ENCODE measurements around the gene BDKRB2.

BDKRB2 gene

GRCh38 chr14:96221841-96222240 is 17.2 kb downstream of the BDKRB2 start:
- no peak overlapping the region for H3K9ac ChIP-seq (ENCODE audit: low read length)
- peaks cover 17% of the 10 kb centered on the region for H3K4me1 ChIP-seq (ENCODE audit: control insufficient read depth, insufficient read depth, low read length)
- H3K9me3 ChIP-seq (ENCODE audit: control insufficient read depth, low read length): no peaks in the 10 kb centered on the region
- H3K4me3 ChIP-seq (ENCODE audit: low read length): no peak overlapping the region
- H3K36me3 ChIP-seq (ENCODE audit: control insufficient read depth, insufficient read depth, low read length): no peaks in the 10 kb centered on the region
- no peaks in the 10 kb centered on the region for H3K27me3 ChIP-seq (ENCODE audit: control insufficient read depth, insufficient read depth, low read length)

- Histone ChIP-seq H3K9ac (ENCODE audit: low read length) (no peak overlapping the region), H3K4me3 (ENCODE audit: low read length) (no peak overlapping the region), H3K27me3 (ENCODE audit: control insufficient read depth, insufficient read depth, low read length) (no peaks in the 10 kb centered on the region), H3K4me1 (ENCODE audit: control insufficient read depth, insufficient read depth, low read length) (peaks cover 17% of the 10 kb centered on the region), H3K36me3 (ENCODE audit: control insufficient read depth, insufficient read depth, low read length) (no peaks in the 10 kb centered on the region), H3K9me3 (ENCODE audit: control insufficient read depth, low read length) (no peaks in the 10 kb centered on the region)
Measured at GRCh38 chr14:96224480-96225096, 19.9 kb downstream of the BDKRB2 start.

DNA sequence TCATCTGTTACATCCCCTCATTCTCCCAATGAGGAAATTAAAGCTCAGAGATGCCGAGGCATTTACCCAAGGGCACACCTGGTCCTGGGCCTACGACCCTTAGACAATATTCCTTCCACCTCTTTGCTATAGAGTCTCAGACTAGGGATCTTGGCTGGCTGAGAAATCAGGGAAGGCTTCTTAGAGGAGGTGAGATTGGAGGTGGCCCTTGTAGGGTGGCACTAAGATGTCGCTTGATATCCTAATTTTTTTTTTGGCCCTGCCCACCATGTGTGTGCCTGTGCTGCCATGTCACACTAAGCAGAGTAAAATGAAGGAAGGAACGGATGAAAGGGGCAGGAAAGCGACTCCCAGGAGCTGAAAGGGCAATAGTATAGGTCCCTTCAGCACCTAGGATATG is 20.6 kb downstream of the BDKRB2 start:
- no peak overlapping the region for H3K9ac ChIP-seq (ENCODE audit: low read length)
- H3K9me3 ChIP-seq (ENCODE audit: control insufficient read depth, low read length): no peaks in the 10 kb centered on the region
- no peaks in the 10 kb centered on the region for H3K27me3 ChIP-seq (ENCODE audit: control insufficient read depth, insufficient read depth, low read length)
- no peaks in the 10 kb centered on the region for H3K36me3 ChIP-seq (ENCODE audit: control insufficient read depth, insufficient read depth, low read length)
- H3K4me3 ChIP-seq (ENCODE audit: low read length): no peak overlapping the region
- peaks cover 17% of the 10 kb centered on the region for H3K4me1 ChIP-seq (ENCODE audit: control insufficient read depth, insufficient read depth, low read length)

DNA sequence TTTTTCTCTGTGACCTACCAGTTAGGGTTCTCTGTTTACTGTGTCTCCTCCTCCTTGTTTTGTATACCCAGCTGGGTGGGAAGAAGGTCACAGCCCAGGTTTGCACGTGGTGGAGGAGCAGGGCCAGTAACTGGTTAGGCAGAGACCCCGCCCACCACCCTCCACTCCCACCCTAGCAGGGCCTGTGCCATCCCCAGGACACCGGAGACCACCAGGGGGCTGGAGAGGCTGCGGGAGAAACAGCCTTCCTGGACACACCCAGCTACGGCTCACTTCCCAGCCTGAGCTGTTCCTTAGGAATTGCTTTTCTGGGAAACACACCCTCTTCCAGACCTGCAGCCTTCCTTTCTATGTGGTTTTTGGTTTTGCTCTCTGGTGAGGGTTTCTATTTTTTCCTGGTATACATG is 21.1 kb downstream of the BDKRB2 start:
- Histone ChIP-seq H3K4me3 (ENCODE audit: low read length) (no peak overlapping the region), H3K27me3 (ENCODE audit: control insufficient read depth, insufficient read depth, low read length) (no peaks in the 10 kb centered on the region), H3K36me3 (ENCODE audit: control insufficient read depth, insufficient read depth, low read length) (no peaks in the 10 kb centered on the region), H3K9ac (ENCODE audit: low read length) (no peak overlapping the region), H3K4me1 (ENCODE audit: control insufficient read depth, insufficient read depth, low read length) (peaks cover 17% of the 10 kb centered on the region), H3K9me3 (ENCODE audit: control insufficient read depth, low read length) (no peaks in the 10 kb centered on the region)

DNA sequence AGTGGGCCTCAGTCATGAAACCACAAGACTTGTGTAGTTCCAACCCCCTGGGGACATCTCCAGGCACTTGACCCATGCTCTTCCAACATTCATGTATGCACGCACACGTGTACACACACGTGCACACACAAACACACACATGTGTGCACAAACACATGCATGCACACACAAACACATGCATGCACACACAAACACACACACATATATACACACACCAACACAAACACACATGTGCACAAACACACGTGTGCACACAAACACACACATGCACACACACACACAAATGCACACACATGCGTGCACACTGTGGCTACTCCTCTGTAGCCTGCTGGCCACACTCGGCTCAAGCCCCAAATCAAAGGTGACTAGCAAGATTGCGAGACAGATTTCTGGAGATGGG is 22.8 kb downstream of the BDKRB2 start:
- H3K9ac ChIP-seq (ENCODE audit: low read length): no peak overlapping the region
- H3K36me3 ChIP-seq (ENCODE audit: control insufficient read depth, insufficient read depth, low read length): no peaks in the 10 kb centered on the region
- no peak overlapping the region for H3K4me3 ChIP-seq (ENCODE audit: low read length)
- H3K27me3 ChIP-seq (ENCODE audit: control insufficient read depth, insufficient read depth, low read length): no peaks in the 10 kb centered on the region
- H3K9me3 ChIP-seq (ENCODE audit: control insufficient read depth, low read length): no peaks in the 10 kb centered on the region
- H3K4me1 ChIP-seq (ENCODE audit: control insufficient read depth, insufficient read depth, low read length): peaks cover 17% of the 10 kb centered on the region

DNA sequence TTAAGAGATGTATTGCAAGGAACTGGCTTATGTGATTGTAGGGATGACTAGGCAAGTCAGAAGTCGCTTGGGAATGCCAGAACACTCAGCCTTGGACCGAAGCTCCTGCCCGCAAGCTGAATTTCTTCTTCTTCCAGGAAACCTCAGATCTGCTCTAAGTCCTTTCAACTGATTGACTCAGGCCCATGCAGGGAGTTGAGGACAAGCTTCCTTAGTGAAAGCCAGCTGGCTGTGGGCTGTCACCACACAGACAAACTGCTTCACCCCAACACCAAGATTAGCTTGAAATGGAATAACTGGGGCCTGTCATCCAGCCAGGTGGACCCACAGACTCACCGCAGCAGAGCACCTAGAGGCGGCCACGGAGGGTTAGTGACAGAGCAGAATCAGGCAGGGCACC is 24.7 kb downstream of the BDKRB2 start:
- Histone ChIP-seq H3K4me3 (ENCODE audit: low read length) (no peak overlapping the region), H3K9ac (ENCODE audit: low read length) (no peak overlapping the region), H3K9me3 (ENCODE audit: control insufficient read depth, low read length) (no peaks in the 10 kb centered on the region), H3K27me3 (ENCODE audit: control insufficient read depth, insufficient read depth, low read length) (no peaks in the 10 kb centered on the region), H3K4me1 (ENCODE audit: control insufficient read depth, insufficient read depth, low read length) (peaks cover 17% of the 10 kb centered on the region), H3K36me3 (ENCODE audit: control insufficient read depth, insufficient read depth, low read length) (no peaks in the 10 kb centered on the region)

- Histone ChIP-seq H3K9ac (ENCODE audit: low read length) (no peak overlapping the region), H3K27me3 (ENCODE audit: control insufficient read depth, insufficient read depth, low read length) (no peaks in the 10 kb centered on the region), H3K4me3 (ENCODE audit: low read length) (no peak overlapping the region), H3K36me3 (ENCODE audit: control insufficient read depth, insufficient read depth, low read length) (no peaks in the 10 kb centered on the region), H3K9me3 (ENCODE audit: control insufficient read depth, low read length) (no peaks in the 10 kb centered on the region), H3K4me1 (ENCODE audit: control insufficient read depth, insufficient read depth, low read length) (peaks cover under 1% of the 10 kb centered on the region)
Measured at GRCh38 chr14:96231056-96231455, 26.4 kb downstream of the BDKRB2 start.

DNA sequence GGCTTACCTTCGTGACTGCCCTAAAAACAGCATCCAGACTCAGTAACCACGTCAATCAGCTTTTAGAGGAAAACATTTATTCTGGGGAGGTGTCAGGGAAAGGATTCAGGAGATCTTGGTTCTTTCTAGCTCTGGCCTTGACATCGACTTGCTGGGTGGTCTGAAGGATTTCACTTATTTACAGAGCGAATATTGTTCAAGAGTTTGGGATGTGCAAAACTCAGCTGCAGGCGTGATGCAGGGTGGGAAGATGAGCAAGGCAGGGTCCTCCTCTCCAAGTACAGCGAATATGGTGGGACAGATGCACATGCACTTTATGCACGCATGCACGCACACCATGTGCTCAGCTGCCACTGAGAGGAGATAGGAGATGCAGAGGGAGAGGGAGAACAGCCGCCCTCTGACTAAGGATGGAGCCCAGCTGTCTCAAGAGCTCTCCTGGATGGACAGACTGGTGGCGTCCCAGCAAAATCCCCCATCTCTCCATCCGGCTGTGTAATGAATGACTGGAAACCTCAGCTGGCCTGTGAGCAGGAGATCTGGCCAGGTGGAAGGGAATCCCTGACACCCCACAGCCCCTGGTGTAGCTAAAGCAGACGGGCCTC is 27.0 kb downstream of the BDKRB2 start:
- H3K4me1 ChIP-seq (ENCODE audit: control insufficient read depth, insufficient read depth, low read length): no peaks in the 10 kb centered on the region
- no peaks in the 10 kb centered on the region for H3K27me3 ChIP-seq (ENCODE audit: control insufficient read depth, insufficient read depth, low read length)
- no peaks in the 10 kb centered on the region for H3K9me3 ChIP-seq (ENCODE audit: control insufficient read depth, low read length)
- H3K4me3 ChIP-seq (ENCODE audit: low read length): no peak overlapping the region
- H3K36me3 ChIP-seq (ENCODE audit: control insufficient read depth, insufficient read depth, low read length): no peaks in the 10 kb centered on the region
- H3K9ac ChIP-seq (ENCODE audit: low read length): no peak overlapping the region

DNA sequence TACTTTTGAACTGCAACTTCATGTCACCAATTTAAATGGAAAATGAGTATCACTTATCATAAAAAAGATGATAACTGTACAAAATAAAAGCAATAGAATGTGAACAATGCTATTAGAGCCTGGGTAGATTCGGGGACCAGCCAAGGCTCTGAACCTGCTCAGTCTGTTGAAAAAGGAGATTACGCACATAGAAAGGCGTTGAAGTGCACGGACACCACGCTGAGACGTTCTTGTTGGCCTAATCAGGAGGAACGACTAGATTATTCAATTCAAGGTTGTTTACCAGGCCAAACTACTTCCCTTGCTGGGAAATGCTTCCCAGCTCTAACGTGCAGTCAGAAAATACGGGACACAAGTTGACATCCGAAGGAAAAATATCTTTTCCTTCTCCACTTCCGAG is 27.9 kb downstream of the BDKRB2 start:
- no peaks in the 10 kb centered on the region for H3K36me3 ChIP-seq (ENCODE audit: control insufficient read depth, insufficient read depth, low read length)
- no peak overlapping the region for H3K4me3 ChIP-seq (ENCODE audit: low read length)
- H3K9me3 ChIP-seq (ENCODE audit: control insufficient read depth, low read length): no peaks in the 10 kb centered on the region
- no peaks in the 10 kb centered on the region for H3K27me3 ChIP-seq (ENCODE audit: control insufficient read depth, insufficient read depth, low read length)
- H3K9ac ChIP-seq (ENCODE audit: low read length): no peak overlapping the region
- H3K4me1 ChIP-seq (ENCODE audit: control insufficient read depth, insufficient read depth, low read length): no peaks in the 10 kb centered on the region

DNA sequence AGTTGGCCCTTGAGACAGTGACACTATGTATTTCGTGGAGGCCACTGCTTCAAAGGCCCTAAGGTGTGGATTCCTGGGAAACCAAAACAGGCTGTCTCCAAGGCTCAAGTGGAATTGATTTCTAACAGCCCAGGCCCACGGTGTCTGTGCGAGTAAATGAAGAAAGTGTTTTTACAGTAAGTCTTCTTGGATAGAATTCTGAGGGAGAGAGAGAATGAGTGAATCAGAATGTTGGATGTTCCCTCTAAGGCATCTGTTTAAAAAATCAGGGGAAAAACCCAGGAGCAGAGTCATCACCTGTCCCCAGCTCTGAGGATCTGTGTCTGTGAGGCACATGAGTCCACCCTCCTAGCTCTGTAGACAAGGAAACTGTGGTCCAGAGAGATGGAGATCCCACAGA is 29.0 kb downstream of the BDKRB2 start:
- no peaks in the 10 kb centered on the region for H3K27me3 ChIP-seq (ENCODE audit: control insufficient read depth, insufficient read depth, low read length)
- H3K36me3 ChIP-seq (ENCODE audit: control insufficient read depth, insufficient read depth, low read length): no peaks in the 10 kb centered on the region
- no peaks in the 10 kb centered on the region for H3K9me3 ChIP-seq (ENCODE audit: control insufficient read depth, low read length)
- no peak overlapping the region for H3K9ac ChIP-seq (ENCODE audit: low read length)
- H3K4me1 ChIP-seq (ENCODE audit: control insufficient read depth, insufficient read depth, low read length): peaks cover 4% of the 10 kb centered on the region
- no peak overlapping the region for H3K4me3 ChIP-seq (ENCODE audit: low read length)

DNA sequence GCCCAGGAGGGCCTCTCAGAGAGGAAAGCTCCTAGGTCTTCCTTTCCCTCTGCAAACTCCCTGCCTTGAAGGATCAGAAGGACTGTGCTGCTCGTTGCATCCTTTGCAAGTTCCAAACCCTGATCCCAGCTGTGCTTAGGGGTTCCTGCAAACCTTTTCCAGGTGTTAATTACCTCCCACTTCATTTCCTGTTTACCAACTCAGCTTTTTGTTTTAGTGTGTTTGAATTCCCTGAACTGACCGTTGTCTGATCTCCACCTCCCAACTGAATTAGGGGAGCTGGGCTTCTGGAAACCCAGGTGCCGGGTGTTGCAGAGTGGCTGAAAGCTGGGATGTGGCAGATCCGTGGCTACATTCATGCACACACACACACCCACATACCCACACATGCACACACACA is 30.8 kb downstream of the BDKRB2 start:
- Histone ChIP-seq H3K36me3 (ENCODE audit: control insufficient read depth, insufficient read depth, low read length) (no peaks in the 10 kb centered on the region), H3K9ac (ENCODE audit: low read length) (no peak overlapping the region), H3K9me3 (ENCODE audit: control insufficient read depth, low read length) (no peaks in the 10 kb centered on the region), H3K4me3 (ENCODE audit: low read length) (no peak overlapping the region), H3K27me3 (ENCODE audit: control insufficient read depth, insufficient read depth, low read length) (no peaks in the 10 kb centered on the region), H3K4me1 (ENCODE audit: control insufficient read depth, insufficient read depth, low read length) (peaks cover 21% of the 10 kb centered on the region)

DNA sequence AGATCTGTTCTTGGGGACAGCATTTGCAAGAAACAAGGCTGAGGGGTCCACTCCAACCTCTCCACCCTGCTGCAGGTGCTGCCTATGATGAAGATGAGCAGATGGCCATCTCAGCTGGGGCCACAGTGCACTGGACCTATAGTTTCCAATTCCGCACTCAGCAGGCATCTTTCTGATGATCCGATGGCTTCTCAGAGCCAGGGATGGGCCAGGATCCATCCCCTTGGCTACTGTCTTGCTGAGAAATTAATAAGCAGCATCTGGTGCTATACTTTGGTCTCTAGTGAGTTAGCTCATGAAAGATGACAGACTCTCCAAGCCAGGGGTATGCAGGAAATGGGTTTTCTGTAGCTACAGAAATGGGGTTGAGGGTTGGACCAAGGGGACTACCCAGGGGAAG is 33.0 kb downstream of the BDKRB2 start:
- no peaks in the 10 kb centered on the region for H3K9me3 ChIP-seq (ENCODE audit: control insufficient read depth, low read length)
- no peak overlapping the region for H3K4me3 ChIP-seq (ENCODE audit: low read length)
- no peaks in the 10 kb centered on the region for H3K27me3 ChIP-seq (ENCODE audit: control insufficient read depth, insufficient read depth, low read length)
- H3K9ac ChIP-seq (ENCODE audit: low read length): no peak overlapping the region
- peaks cover 21% of the 10 kb centered on the region for H3K4me1 ChIP-seq (ENCODE audit: control insufficient read depth, insufficient read depth, low read length)
- no peaks in the 10 kb centered on the region for H3K36me3 ChIP-seq (ENCODE audit: control insufficient read depth, insufficient read depth, low read length)
